NB4 (cell line): ENCODE results near the gene ENTPD6.

Experiments used
- CTCF ChIP-seq: IDR thresholded peaks from one replicate; pipeline ENCODE4 v1.5.1; 2012; ENCODE audit warnings: low read depth, low read length
- MAX ChIP-seq: IDR thresholded peaks from 2 replicates; pipeline ENCODE4 v1.6.1; 2011; ENCODE audit warnings: low read depth, low read length
- MYC ChIP-seq: IDR thresholded peaks from 2 replicates; pipeline ENCODE4 v1.6.1; 2011; ENCODE audit warnings: low read depth, low read length

- TF ChIP-seq MAX: no peak
- no peak for TF ChIP-seq CTCF
- no peak for TF ChIP-seq MYC
Observed at GRCh38 chr20:25251019-25251418, 55.5 kb downstream of the ENTPD6 start.
